GM12891 (cell line): ENCODE results near the gene ATP13A3.

Experiments
- DNase-seq: peaks from one replicate; pipeline ENCODE4 v3.0.0; 2011; ENCODE audit warnings: low spot score; ENCODE audit not compliant: insufficient read length
- FAIRE-seq: peaks from 2 replicates; lab custom pipeline; 2011; peaks lifted over from hg19 to GRCh38; lab: Jason Lieb, UNC
- PAX5 ChIP-seq: IDR thresholded peaks from 2 replicates; pipeline ENCODE4 v1.6.1; 2011; ENCODE audit warnings: low read length, moderate library complexity, mild to moderate bottlenecking; ENCODE audit not compliant: insufficient read depth, severe bottlenecking
- POLR2A ChIP-seq: IDR thresholded peaks from 2 replicates; pipeline ENCODE4 v1.6.1; 2011; ENCODE audit warnings: low read depth, low read length, control low read depth
- POLR2AphosphoS5 ChIP-seq: IDR thresholded peaks from 2 replicates; pipeline ENCODE4 v1.6.1; 2011; ENCODE audit warnings: low read depth, low read length, control low read depth
- POU2F2 ChIP-seq: IDR thresholded peaks from 2 replicates; pipeline ENCODE4 v1.6.1; 2011; ENCODE audit warnings: low read depth, mild to moderate bottlenecking, control low read depth, low read length, moderate library complexity
- SPI1 ChIP-seq: IDR thresholded peaks from 2 replicates; pipeline ENCODE4 v1.6.1; 2011; ENCODE audit warnings: low read depth, low read length, control low read depth
- TAF1 ChIP-seq: IDR thresholded peaks from 2 replicates; pipeline ENCODE4 v1.6.1; 2011; ENCODE audit warnings: low read depth, low read length, control low read depth

ATP13A3 gene

DNA sequence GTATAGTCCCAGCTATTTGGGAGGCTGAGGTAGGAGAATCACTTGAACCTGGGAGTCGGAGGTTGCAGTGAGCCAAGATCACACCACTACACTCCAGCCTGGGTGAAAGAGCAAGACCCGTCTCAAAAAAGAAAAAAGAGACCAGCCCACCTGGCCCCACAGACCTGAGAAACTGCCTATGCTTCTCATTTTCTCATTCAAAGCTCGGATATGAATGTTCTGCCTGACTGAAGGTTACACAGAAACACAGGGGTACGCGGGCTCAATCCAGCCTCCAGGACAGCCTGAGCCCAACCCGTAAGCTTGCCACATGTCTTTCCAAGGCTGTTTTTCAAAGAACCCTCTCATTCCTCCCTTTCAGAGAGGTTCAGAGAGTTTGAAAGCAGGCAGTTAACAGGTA is 107.6 kb downstream of the ATP13A3 start:
- DNase-seq (no peak), FAIRE-seq (no peak)
- TF ChIP-seq PAX5 = no peak
- no peak for TF ChIP-seq POLR2AphosphoS5
- TF ChIP-seq SPI1 = no peak
- TF ChIP-seq TAF1 = no peak
- no peak for TF ChIP-seq POLR2A
- TF ChIP-seq POU2F2 = no peak

DNA sequence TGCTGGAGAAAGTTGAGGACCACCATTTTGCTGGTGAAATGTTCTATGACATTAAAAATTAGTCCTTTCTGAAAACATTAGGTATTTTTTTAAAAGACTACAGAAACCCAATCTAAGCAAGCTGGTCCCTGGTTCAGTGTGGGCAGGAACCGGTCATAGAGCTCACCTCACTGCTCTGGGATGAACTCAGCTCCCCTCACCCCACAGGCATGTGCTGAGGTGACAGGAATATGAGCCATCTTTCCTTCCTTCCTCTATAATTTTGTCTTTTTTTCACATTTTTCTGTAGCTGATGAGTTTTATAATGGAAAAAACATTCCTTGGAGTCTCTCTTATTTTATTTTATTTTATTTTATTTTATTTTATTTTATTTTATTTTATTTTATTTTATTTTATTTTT is 109.1 kb downstream of the ATP13A3 start:
- DNase-seq (no peak), FAIRE-seq (no peak)

GRCh38 chr3:194376241-194376560 is 110.6 kb downstream of the ATP13A3 start:
- no peak for FAIRE-seq
- DNase-seq = no peak
- TF ChIP-seq SPI1 (no peak), POLR2AphosphoS5 (no peak), TAF1 (no peak), POLR2A (no peak), PAX5 (no peak), POU2F2 (no peak)

More for the DNA sequence above, 109.1 kb downstream of the ATP13A3 start:
- TF ChIP-seq SPI1 (no peak), PAX5 (no peak), POLR2AphosphoS5 (no peak), POU2F2 (no peak), POLR2A (no peak), TAF1 (no peak)

- DNase-seq (no peak), FAIRE-seq (no peak)
- TF ChIP-seq POLR2AphosphoS5 (no peak), SPI1 (no peak), PAX5 (no peak), POU2F2 (no peak), POLR2A (no peak), TAF1 (no peak)
These were observed 111.1 kb downstream of the ATP13A3 start for GRCh38 chr3:194375473-194376240.

GRCh38 chr3:194374935-194375334 is 111.9 kb downstream of the ATP13A3 start:
- DNase-seq = no peak
- no peak for FAIRE-seq
- TF ChIP-seq PAX5 = no peak
- no peak for TF ChIP-seq POU2F2
- TF ChIP-seq SPI1 = no peak
- TF ChIP-seq TAF1 = no peak
- TF ChIP-seq POLR2AphosphoS5 = no peak
- no peak for TF ChIP-seq POLR2A

- TF ChIP-seq SPI1 (no peak), PAX5 (no peak), POLR2AphosphoS5 (no peak), POU2F2 (no peak), POLR2A (no peak), TAF1 (no peak)
- FAIRE-seq = no peak
- DNase-seq = no peak
These were observed 112.9 kb downstream of the ATP13A3 start for GRCh38 chr3:194373899-194374298.

GRCh38 chr3:194373028-194373427 is 113.8 kb downstream of the ATP13A3 start:
- DNase-seq (no peak), FAIRE-seq (no peak)
- TF ChIP-seq SPI1 = no peak
- TF ChIP-seq POLR2A = no peak
- no peak for TF ChIP-seq POLR2AphosphoS5
- TF ChIP-seq PAX5 = no peak
- TF ChIP-seq TAF1 = no peak
- TF ChIP-seq POU2F2 = no peak

GRCh38 chr3:194370753-194371152 is 116.0 kb downstream of the ATP13A3 start:
- DNase-seq = no peak
- no peak for FAIRE-seq
- no peak for TF ChIP-seq POLR2AphosphoS5
- TF ChIP-seq SPI1 = no peak

DNA sequence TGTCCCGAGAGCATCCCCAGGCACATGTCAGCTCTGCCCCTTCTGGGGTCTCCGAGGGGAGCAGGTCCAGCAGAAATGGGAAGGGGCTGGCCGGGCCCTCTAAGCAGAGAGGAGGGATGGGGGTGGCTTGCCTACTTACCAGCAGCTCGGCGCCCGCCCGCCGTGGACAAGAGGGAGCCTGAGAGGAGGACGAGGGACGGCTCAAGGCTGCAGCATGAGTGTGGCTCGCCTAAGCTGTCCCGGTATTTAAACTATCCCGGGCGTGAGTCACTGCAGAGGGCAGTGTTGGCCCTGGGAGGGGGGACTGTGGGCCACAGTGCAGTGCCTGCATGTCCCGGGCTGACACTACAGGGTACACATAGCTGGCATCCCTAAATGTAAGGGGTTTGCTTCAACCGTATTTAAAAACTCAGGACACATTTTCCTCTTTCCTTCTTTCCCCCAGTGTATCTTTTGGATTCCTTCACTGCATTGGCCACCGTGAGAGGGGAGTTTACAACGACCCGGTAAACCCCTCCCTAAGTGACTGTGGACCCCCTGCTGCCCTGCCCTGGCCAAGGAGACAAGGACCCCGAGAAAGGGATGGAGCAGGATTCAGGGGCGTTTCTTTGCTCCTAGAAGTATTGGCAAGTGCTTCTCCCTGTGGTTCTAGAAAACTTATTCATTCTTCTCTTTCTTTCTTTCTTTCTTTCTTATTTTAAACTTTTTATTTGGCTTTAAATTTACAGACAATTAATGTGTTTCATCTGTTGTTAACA is 117.1 kb downstream of the ATP13A3 start, which contains the start of gene LRRC15:
TSS of gene LRRC15 (minus strand) at position 222 of the 758 bp plus-strand sequence. CDS start 8,700 bp downstream, outside the sequence.
- TF ChIP-seq PAX5 (no peak), POLR2AphosphoS5 (no peak), POLR2A (no peak), TAF1 (no peak), SPI1 (no peak), POU2F2 (no peak)
- DNase-seq (no peak), FAIRE-seq (no peak)
